ENCODE measurements around the gene PARL.

PARL gene

GRCh38 chr3:183816681-183817510 is 67.8 kb downstream of the PARL start:
- peaks cover 21% of the 10 kb centered on the region; the same call in 1 of the 2 replicates for H3K36me3 ChIP-seq (ENCODE audit: insufficient read depth, low read length)
- TF ChIP-seq, protein P1, sequence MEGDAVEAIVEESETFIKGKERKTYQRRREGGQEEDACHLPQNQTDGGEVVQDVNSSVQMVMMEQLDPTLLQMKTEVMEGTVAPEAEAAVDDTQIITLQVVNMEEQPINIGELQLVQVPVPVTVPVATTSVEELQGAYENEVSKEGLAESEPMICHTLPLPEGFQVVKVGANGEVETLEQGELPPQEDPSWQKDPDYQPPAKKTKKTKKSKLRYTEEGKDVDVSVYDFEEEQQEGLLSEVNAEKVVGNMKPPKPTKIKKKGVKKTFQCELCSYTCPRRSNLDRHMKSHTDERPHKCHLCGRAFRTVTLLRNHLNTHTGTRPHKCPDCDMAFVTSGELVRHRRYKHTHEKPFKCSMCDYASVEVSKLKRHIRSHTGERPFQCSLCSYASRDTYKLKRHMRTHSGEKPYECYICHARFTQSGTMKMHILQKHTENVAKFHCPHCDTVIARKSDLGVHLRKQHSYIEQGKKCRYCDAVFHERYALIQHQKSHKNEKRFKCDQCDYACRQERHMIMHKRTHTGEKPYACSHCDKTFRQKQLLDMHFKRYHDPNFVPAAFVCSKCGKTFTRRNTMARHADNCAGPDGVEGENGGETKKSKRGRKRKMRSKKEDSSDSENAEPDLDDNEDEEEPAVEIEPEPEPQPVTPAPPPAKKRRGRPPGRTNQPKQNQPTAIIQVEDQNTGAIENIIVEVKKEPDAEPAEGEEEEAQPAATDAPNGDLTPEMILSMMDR (conservative IDR thresholded peaks at IDR 0.05; ENCODE audit: low read length): no peak
- TF ChIP-seq EZH2phosphoT487 (IDR thresholded peaks at IDR 0.05; ENCODE audit: borderline replicate concordance): no peak
- H3F3A ChIP-seq (ENCODE audit: low read depth): no peaks in the 10 kb centered on the region
- H3K4me2 ChIP-seq (ENCODE audit: low read depth, low read length, poor library complexity, severe bottlenecking): no peak overlapping the region
- no peaks in the 10 kb centered on the region for H3K9me2 ChIP-seq (replicated peaks; ENCODE audit: low read depth, low read length)
- no peaks in the 10 kb centered on the region for H3K79me2 ChIP-seq (ENCODE audit: insufficient read depth, low read length)
- H3K4me3 ChIP-seq (ENCODE audit: low read length, poor library complexity, severe bottlenecking): no peak overlapping the region
- no peak overlapping the region for H2AFZ ChIP-seq (ENCODE audit: low read length)
- no peaks in the 10 kb centered on the region for H3K4me1 ChIP-seq (ENCODE audit: insufficient read depth, low read length, poor library complexity, severe bottlenecking)
- H3K9me3 ChIP-seq (ENCODE audit: insufficient read depth, low read depth, low read length): no peaks in the 10 kb centered on the region
- H3K27me3 ChIP-seq (ENCODE audit: insufficient read depth, low read length, poor library complexity, severe bottlenecking): no peaks in the 10 kb centered on the region
- H3K9ac ChIP-seq (ENCODE audit: low read depth, low read length, poor library complexity, severe bottlenecking): no peak overlapping the region
- no peaks in the 10 kb centered on the region for H4K20me1 ChIP-seq (ENCODE audit: insufficient read depth, low read length, poor library complexity, severe bottlenecking)

GRCh38 chr3:183815951-183816475 is 68.7 kb downstream of the PARL start:
- Histone ChIP-seq H3K4me1 (ENCODE audit: insufficient read depth, low read length, poor library complexity, severe bottlenecking) (no peaks in the 10 kb centered on the region), H3K79me2 (ENCODE audit: insufficient read depth, low read length) (no peaks in the 10 kb centered on the region), H3K9ac (ENCODE audit: low read depth, low read length, poor library complexity, severe bottlenecking) (no peak overlapping the region), H3F3A (ENCODE audit: low read depth) (no peaks in the 10 kb centered on the region), H3K4me3 (ENCODE audit: low read length, poor library complexity, severe bottlenecking) (no peak overlapping the region), H3K4me2 (ENCODE audit: low read depth, low read length, poor library complexity, severe bottlenecking) (no peak overlapping the region), H3K36me3 (ENCODE audit: insufficient read depth, low read length) (peaks cover 28% of the 10 kb centered on the region; the same call in 1 of the 2 replicates), H2AFZ (ENCODE audit: low read length) (no peak overlapping the region), H3K27me3 (ENCODE audit: insufficient read depth, low read length, poor library complexity, severe bottlenecking) (no peaks in the 10 kb centered on the region), H3K9me3 (ENCODE audit: insufficient read depth, low read depth, low read length) (no peaks in the 10 kb centered on the region), H4K20me1 (ENCODE audit: insufficient read depth, low read length, poor library complexity, severe bottlenecking) (no peaks in the 10 kb centered on the region), H3K9me2 (replicated peaks; ENCODE audit: low read depth, low read length) (no peaks in the 10 kb centered on the region)
- TF ChIP-seq EZH2phosphoT487 (IDR thresholded peaks at IDR 0.05; ENCODE audit: borderline replicate concordance): no peak
- TF ChIP-seq, protein P1 (conservative IDR thresholded peaks at IDR 0.05; ENCODE audit: low read length): no peak

DNA sequence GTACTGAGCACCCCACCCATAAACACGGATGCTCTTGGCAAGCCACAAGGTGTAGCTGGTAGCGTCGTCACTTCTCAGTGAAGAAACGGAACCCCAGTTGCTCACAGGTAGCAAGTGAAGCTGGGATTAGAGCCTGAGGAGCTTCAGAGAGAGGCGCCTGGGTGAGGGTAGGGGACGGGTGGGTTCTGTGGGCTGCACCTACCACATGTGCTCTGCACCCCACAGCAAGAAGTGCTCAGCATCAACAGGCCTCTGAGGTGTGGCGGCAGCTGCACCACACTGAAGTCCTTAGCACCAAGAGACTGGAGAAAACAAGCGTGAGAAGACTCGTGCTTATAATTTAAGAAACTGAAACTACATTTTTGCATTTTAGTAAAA is 69.1 kb downstream of the PARL start:
- Histone ChIP-seq H3K4me3 (ENCODE audit: low read length, poor library complexity, severe bottlenecking) (no peak overlapping the region), H3K4me2 (ENCODE audit: low read depth, low read length, poor library complexity, severe bottlenecking) (no peak overlapping the region), H3K4me1 (ENCODE audit: insufficient read depth, low read length, poor library complexity, severe bottlenecking) (no peaks in the 10 kb centered on the region), H4K20me1 (ENCODE audit: insufficient read depth, low read length, poor library complexity, severe bottlenecking) (no peaks in the 10 kb centered on the region), H3K9ac (ENCODE audit: low read depth, low read length, poor library complexity, severe bottlenecking) (no peak overlapping the region), H3K9me3 (ENCODE audit: insufficient read depth, low read depth, low read length) (no peaks in the 10 kb centered on the region), H3F3A (ENCODE audit: low read depth) (no peaks in the 10 kb centered on the region), H3K36me3 (ENCODE audit: insufficient read depth, low read length) (peaks cover 32% of the 10 kb centered on the region; the same call in 1 of the 2 replicates), H3K79me2 (ENCODE audit: insufficient read depth, low read length) (no peaks in the 10 kb centered on the region), H2AFZ (ENCODE audit: low read length) (no peak overlapping the region), H3K9me2 (replicated peaks; ENCODE audit: low read depth, low read length) (no peaks in the 10 kb centered on the region), H3K27me3 (ENCODE audit: insufficient read depth, low read length, poor library complexity, severe bottlenecking) (no peaks in the 10 kb centered on the region)
- TF ChIP-seq EZH2phosphoT487 (IDR thresholded peaks at IDR 0.05; ENCODE audit: borderline replicate concordance): no peak
- TF ChIP-seq, protein P1 (conservative IDR thresholded peaks at IDR 0.05; ENCODE audit: low read length): no peak
